ENCODE data around the gene PAGE2B.
"Not testable (repeated sequence)": the region's sequence is repeated elsewhere in the genome, so short reads cannot be mapped to it uniquely, and the experiment has no call there.

The PAGE2B gene

GRCh38 chrX:55072286-55072685 is 2.5 kb upstream of the PAGE2B start:
- no peaks in the 10 kb centered on the region for H3K27me3 Mint-ChIP-seq
- no peaks in the 10 kb centered on the region for H3K4me1 Mint-ChIP-seq (ENCODE audit: low read depth)
- no peak overlapping the region for H3K4me3 Mint-ChIP-seq
- no peak overlapping the region for H3K27ac Mint-ChIP-seq
- no peaks in the 10 kb centered on the region for H3K9me3 Mint-ChIP-seq
- no peaks in the 10 kb centered on the region for H3K36me3 Mint-ChIP-seq (ENCODE audit: low read depth)

GRCh38 chrX:55088795-55089489 is 14.1 kb downstream of the PAGE2B start, which contains the start of gene PAGE2:
TSS of gene PAGE2 (plus strand) at chrX:55089018. CDS start at chrX:55090021, 1,003 bp downstream.
- Mint-ChIP-seq H3K27ac (no peak within 1 kb of the TSS), H3K4me1 (ENCODE audit: low read depth) (no peaks in the 10 kb centered on the region), H3K27me3 (no peaks in the 10 kb centered on the region), H3K36me3 (ENCODE audit: low read depth) (no peaks in the 10 kb centered on the region), H3K4me3 (no peak within 1 kb of the TSS), H3K9me3 (no peaks in the 10 kb centered on the region)

DNA sequence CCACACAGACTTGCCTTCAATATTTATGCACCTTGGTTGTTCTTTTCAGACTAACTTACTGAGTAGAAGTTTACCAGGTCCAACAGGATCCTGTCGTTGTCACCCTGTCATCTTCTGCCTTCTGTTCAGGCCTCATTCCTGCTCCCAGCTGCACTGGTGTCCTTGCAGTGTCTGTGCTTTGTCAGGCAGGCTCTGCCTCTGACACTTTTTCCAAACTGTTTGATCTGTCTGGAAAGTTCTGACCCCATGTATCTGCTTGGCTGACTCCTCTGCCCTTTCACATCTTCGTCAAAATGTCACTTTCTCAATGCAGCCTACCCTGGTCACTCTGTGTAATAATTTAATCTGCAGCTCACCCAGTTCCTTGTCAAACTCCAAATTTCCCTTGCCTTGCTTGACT is 23.9 kb downstream of the PAGE2B start:
- Mint-ChIP-seq H3K9me3 (no peaks in the 10 kb centered on the region), H3K36me3 (ENCODE audit: low read depth) (no peaks in the 10 kb centered on the region), H3K27me3 (no peaks in the 10 kb centered on the region)

GRCh38 chrX:55099162-55099561 is 24.3 kb downstream of the PAGE2B start:
- H3K9me3 Mint-ChIP-seq, result no peaks in the 10 kb centered on the region
- no peaks in the 10 kb centered on the region for H3K4me1 Mint-ChIP-seq (ENCODE audit: low read depth)
- H3K4me3 Mint-ChIP-seq, result no peak overlapping the region
- H3K36me3 Mint-ChIP-seq (ENCODE audit: low read depth), result no peaks in the 10 kb centered on the region
- no peak overlapping the region for H3K27ac Mint-ChIP-seq
- no peaks in the 10 kb centered on the region for H3K27me3 Mint-ChIP-seq

More for the DNA sequence above, 23.9 kb downstream of the PAGE2B start:
- Mint-ChIP-seq H3K4me3 (no peak overlapping the region), H3K4me1 (ENCODE audit: low read depth) (no peaks in the 10 kb centered on the region), H3K27ac (no peak overlapping the region)

DNA sequence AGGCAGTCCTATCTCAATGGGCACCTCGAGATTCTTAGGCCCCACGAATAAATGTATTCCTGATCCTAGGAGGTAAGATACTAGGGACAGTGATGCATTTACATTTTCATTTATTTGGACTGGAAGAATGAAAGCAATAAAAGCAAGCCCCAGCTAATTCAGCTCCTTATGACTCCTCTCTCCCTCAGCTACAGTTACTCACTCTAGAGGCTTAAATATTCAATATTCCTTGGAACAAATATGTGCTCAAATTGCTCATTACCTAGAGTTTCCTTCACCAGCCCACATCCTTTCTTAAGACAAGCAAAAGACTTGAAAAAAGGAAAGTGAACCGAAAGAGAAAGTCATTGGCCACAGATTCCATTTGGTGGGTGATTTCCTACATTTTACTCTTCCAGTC is 27.9 kb downstream of the PAGE2B start:
- Mint-ChIP-seq H3K36me3 (ENCODE audit: low read depth) (no peaks in the 10 kb centered on the region), H3K27me3 (no peaks in the 10 kb centered on the region), H3K9me3 (no peaks in the 10 kb centered on the region), H3K27ac (no peak overlapping the region), H3K4me3 (no peak overlapping the region), H3K4me1 (ENCODE audit: low read depth) (no peaks in the 10 kb centered on the region)

DNA sequence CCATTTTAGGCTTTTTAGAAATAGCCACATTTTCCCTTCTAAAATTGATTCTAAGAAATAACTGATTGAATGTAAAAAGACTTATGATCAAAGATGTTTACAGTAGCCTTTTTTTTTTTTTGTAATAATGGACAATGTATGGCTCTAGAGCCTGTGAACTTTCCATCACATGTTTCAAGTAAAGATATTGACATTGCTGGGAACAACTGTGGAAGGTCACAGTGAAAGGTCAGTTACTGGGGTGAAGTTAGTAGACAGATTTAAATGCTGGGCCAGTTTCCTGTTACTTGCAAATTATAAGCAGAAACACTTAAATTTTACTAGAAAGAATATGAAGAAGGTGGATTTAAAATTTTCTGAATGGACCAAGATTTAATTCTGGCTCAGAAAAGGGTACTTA is 32.4 kb downstream of the PAGE2B start:
- Mint-ChIP-seq H3K4me3 (no peak overlapping the region), H3K36me3 (ENCODE audit: low read depth) (no peaks in the 10 kb centered on the region), H3K4me1 (ENCODE audit: low read depth) (no peaks in the 10 kb centered on the region), H3K27ac (no peak overlapping the region), H3K9me3 (no peaks in the 10 kb centered on the region), H3K27me3 (no peaks in the 10 kb centered on the region)

DNA sequence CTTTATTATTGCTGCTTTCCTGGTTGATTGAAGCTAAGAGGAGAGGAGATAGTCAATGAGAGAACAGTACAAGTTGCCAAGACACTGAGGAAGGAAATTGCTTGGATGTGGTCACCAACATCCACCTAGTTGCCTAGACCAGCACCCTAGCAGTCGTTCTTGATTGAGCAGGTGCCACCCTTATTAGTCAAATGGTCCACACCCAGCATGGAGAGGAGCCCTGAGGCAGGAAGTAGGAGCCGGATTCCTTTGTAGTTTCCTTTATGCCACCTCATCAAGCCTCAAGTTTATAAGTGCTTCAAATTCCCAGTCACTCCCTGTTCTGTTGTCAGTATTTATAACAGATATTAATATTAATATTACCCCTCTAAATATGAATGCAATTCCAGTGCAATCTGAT is 33.1 kb downstream of the PAGE2B start:
- H3K27ac Mint-ChIP-seq, result no peak overlapping the region
- H3K4me3 Mint-ChIP-seq, result no peak overlapping the region
- no peaks in the 10 kb centered on the region for H3K9me3 Mint-ChIP-seq
- no peaks in the 10 kb centered on the region for H3K4me1 Mint-ChIP-seq (ENCODE audit: low read depth)
- H3K27me3 Mint-ChIP-seq, result no peaks in the 10 kb centered on the region
- H3K36me3 Mint-ChIP-seq (ENCODE audit: low read depth), result no peaks in the 10 kb centered on the region

DNA sequence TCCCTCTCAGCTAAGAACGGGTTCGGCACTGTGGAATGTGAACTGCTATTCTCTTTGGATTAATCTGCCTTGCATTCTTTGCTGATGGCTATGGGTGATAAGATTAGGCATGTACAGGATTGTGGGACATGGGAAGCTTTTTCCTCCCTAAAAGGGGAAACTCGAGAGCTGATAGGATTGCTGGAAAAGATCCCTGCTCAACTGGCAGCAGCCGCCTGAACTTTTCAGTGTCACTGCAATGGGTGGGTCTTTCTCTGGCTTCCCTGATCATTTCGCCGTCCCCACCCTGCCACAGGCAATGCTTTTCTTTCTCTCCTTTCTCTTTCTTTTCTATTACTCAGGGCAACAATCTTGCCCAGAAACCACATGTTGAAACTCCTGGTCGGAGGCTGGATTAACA is 34.5 kb downstream of the PAGE2B start:
- Mint-ChIP-seq H3K36me3 (ENCODE audit: low read depth) (no peaks in the 10 kb centered on the region), H3K4me1 (ENCODE audit: low read depth) (no peaks in the 10 kb centered on the region), H3K27ac (no peak overlapping the region), H3K27me3 (no peaks in the 10 kb centered on the region), H3K4me3 (no peak overlapping the region), H3K9me3 (no peaks in the 10 kb centered on the region)

DNA sequence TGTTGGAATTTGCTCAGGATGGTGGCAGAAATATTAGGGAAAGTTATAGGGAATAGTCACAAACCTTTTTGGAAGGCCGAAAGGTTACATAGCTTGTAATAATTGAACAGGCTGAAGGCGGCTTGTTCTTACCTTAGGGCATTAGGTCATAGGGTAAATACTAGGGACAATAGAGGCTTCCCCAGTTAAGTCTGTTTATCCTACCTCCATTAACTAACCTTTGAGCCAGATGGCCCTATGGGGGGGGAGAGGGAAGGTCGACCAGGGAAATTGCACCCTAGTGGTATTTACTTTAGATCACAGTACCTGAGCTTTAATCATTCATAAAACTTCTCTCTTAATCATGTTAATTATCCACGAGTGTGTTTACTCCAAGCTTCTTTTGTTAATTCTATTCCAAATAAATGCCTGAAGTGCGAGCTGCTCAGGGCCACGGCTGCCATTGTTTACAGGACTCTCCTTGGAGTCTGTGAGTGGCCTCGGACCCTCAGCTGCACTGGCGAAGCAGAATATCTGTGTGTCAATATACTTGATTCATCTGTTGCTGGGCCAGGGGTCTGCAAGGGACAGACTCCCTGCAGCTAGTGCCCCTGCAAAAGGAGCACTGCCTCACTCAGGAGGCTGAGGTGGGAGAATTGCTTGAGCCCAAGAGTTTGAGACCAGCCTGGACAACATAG is 36.9 kb downstream of the PAGE2B start:
- H3K27ac Mint-ChIP-seq, result no peak overlapping the region

GRCh38 chrX:55116589-55116988 is 41.8 kb downstream of the PAGE2B start:
- H3K4me3 Mint-ChIP-seq; H3K36me3 Mint-ChIP-seq (ENCODE audit: low read depth); H3K9me3 Mint-ChIP-seq; H3K27me3 Mint-ChIP-seq; H3K27ac Mint-ChIP-seq: not testable (repeated sequence)
- peaks cover 14% of the 10 kb centered on the region for H3K4me1 Mint-ChIP-seq (ENCODE audit: low read depth)

More for the DNA sequence above, 36.9 kb downstream of the PAGE2B start:
- H3K36me3 Mint-ChIP-seq (ENCODE audit: low read depth), result no peaks in the 10 kb centered on the region
- H3K4me3 Mint-ChIP-seq, result no peak overlapping the region
- no peaks in the 10 kb centered on the region for H3K9me3 Mint-ChIP-seq
- H3K27me3 Mint-ChIP-seq, result no peaks in the 10 kb centered on the region
- H3K4me1 Mint-ChIP-seq (ENCODE audit: low read depth), result no peaks in the 10 kb centered on the region

GRCh38 chrX:55118574-55118973 is 43.7 kb downstream of the PAGE2B start:
- Mint-ChIP-seq H3K4me3 (no peak overlapping the region), H3K4me1 (ENCODE audit: low read depth) (peaks cover 14% of the 10 kb centered on the region), H3K9me3 (no peaks in the 10 kb centered on the region), H3K27me3 (no peaks in the 10 kb centered on the region), H3K27ac (no peak overlapping the region), H3K36me3 (ENCODE audit: low read depth) (no peaks in the 10 kb centered on the region)

- Mint-ChIP-seq H3K9me3 (no peaks in the 10 kb centered on the region), H3K36me3 (ENCODE audit: low read depth) (no peaks in the 10 kb centered on the region), H3K4me3 (no peak overlapping the region), H3K27ac (no peak overlapping the region), H3K4me1 (ENCODE audit: low read depth) (peaks cover 14% of the 10 kb centered on the region), H3K27me3 (no peaks in the 10 kb centered on the region)
Observed at GRCh38 chrX:55119271-55119670, 44.4 kb downstream of the PAGE2B start.

GRCh38 chrX:55119712-55120111 is 44.9 kb downstream of the PAGE2B start:
- Mint-ChIP-seq H3K27ac (no peak overlapping the region), H3K36me3 (ENCODE audit: low read depth) (no peaks in the 10 kb centered on the region), H3K4me3 (no peak overlapping the region), H3K27me3 (no peaks in the 10 kb centered on the region), H3K9me3 (no peaks in the 10 kb centered on the region), H3K4me1 (ENCODE audit: low read depth) (peaks cover 14% of the 10 kb centered on the region)

DNA sequence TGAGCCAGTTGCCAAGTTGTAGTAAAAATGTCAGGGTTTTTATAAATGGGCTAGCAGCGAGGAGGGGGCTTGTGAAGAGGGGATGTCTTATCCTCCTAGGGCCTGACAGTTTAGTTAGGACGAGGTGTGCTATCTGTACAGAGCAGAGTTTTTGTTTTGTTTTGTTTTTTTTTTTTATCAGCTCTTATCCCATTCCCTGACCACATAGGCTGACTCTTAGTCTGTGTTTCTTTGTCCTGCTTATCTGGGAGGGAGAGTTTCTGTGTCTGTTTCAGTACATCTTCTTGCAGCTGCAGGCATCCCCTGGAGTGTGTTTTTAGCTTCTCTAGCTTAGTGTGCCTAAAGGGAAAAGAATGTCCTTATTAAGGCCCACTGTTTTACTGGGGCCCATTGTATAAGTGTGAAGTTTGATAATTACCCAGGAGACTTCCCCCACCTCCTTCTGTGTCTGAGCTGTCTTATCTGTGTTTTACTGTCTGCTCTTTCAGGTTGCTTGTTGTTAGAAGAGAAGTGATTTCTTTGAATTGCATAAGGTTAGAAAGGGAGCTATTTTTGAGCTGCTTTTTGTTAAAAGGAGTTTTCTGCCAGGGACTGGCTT is 46.0 kb downstream of the PAGE2B start:
- Mint-ChIP-seq H3K9me3 (no peaks in the 10 kb centered on the region), H3K27ac (no peak overlapping the region), H3K4me3 (no peak overlapping the region), H3K27me3 (no peaks in the 10 kb centered on the region), H3K4me1 (ENCODE audit: low read depth) (peaks cover 14% of the 10 kb centered on the region), H3K36me3 (ENCODE audit: low read depth) (no peaks in the 10 kb centered on the region)

GRCh38 chrX:55123900-55124299 is 49.1 kb downstream of the PAGE2B start:
- Mint-ChIP-seq H3K27me3 (no peaks in the 10 kb centered on the region), H3K4me3 (no peak overlapping the region), H3K4me1 (ENCODE audit: low read depth) (peaks cover 10% of the 10 kb centered on the region), H3K9me3 (no peaks in the 10 kb centered on the region), H3K27ac (no peak overlapping the region), H3K36me3 (ENCODE audit: low read depth) (no peaks in the 10 kb centered on the region)

All from stimulated activated naive CD8-positive, alpha-beta T cell treated with anti-CD3 and anti-CD28 coated beads, Interleukin-15, Interleukin-2, amounts not matched to agents 100 ng/mL and 50 ng/mL, for 24 hours (primary cell).